ENCODE results near the gene RAPGEF6.

DNA sequence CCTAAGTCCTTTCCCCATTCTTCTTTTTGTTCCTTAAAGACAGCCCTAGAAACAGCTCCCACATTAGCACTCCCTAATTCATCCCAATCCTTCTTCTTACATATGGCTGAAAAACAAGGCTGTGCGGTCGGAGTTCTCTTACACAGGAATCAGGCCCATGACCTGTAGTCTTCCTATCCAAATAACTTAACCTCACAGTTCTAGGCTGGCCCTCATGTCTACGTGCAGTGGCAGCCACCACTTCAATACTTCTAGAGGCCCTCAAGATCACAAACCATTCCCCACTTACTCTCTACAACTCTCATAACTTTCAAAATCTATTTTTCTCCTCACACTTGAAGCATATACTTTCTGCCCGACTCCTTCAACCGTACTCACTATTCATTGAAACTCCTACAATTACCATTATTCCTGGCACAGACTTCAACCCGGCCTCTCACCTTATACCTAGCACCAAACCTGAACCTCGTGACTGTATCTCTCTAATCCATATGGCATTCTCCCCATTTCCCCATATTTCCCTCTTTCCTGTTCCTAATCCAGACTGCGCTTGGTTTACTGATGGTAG lies 59.3 kb downstream of the RAPGEF6 start:
- no peak for TF ChIP-seq POLR2AphosphoS5 (IDR thresholded peaks at IDR 0.05; ENCODE audit: borderline replicate concordance, low read depth, low read length)
- TF ChIP-seq EZH2 (IDR thresholded peaks at IDR 0.05) = no peak

All from SK-N-MC (cell line).